Endodermal cell (in vitro differentiated cells): ENCODE measurements around the gene MFSD2A. TPM values are rescaled to one million over a fixed set of nuclear protein-coding genes. Genes with fewer than 3 reads are reported as not detected.
"Not testable (repeated sequence)": the region's sequence is repeated elsewhere in the genome, so short reads cannot be mapped to it uniquely, and the experiment has no call there.

Experiments used
- DNase-seq: peaks from one replicate; pipeline ENCODE4 v3.0.0-alpha.2; 2017
- H3K27ac ChIP-seq: 2 replicates; pipeline ENCODE4 v1.5.1; 2013; ENCODE audit warnings: mild to moderate bottlenecking, low read depth, low read length, moderate library complexity
- H3K27me3 ChIP-seq: 2 replicates; pipeline ENCODE4 v1.6.1; 2013; ENCODE audit warnings: mild to moderate bottlenecking, low read length, moderate library complexity; ENCODE audit not compliant: insufficient read depth, control insufficient read depth, poor library complexity, severe bottlenecking
- H3K36me3 ChIP-seq: 2 replicates; pipeline ENCODE4 v1.7.0; 2013; ENCODE audit warnings: mild to moderate bottlenecking, low read length, moderate library complexity; ENCODE audit not compliant: control insufficient read depth, insufficient read depth
- H3K4me1 ChIP-seq: one replicate; pipeline ENCODE4 v1.7.0; 2013; ENCODE audit warnings: low read length; ENCODE audit not compliant: control insufficient read depth, insufficient read depth
- H3K4me3 ChIP-seq: 2 replicates; pipeline ENCODE4 v1.5.1; 2013; ENCODE audit warnings: mild to moderate bottlenecking, low read length, moderate library complexity
- H3K9ac ChIP-seq: 2 replicates; pipeline ENCODE4 v1.6.1; 2013; ENCODE audit warnings: mild to moderate bottlenecking, low read length, moderate library complexity; ENCODE audit not compliant: poor library complexity, severe bottlenecking; ENCODE audit errors: extremely low read depth
- H3K9me3 ChIP-seq: 2 replicates; pipeline ENCODE4 v1.6.1; 2013; ENCODE audit warnings: mild to moderate bottlenecking, low read length, moderate library complexity; ENCODE audit not compliant: control insufficient read depth
- H3K27ac Mint-ChIP-seq: 2 replicates; pipeline ENCODE4 v1.8.0; 2020; ENCODE audit warnings: mixed read lengths
- H3K27me3 Mint-ChIP-seq: 2 replicates; pipeline ENCODE4 v1.8.0; 2021; ENCODE audit warnings: mild to moderate bottlenecking, mixed read lengths; ENCODE audit not compliant: insufficient read depth
- H3K36me3 Mint-ChIP-seq: 2 replicates; pipeline ENCODE4 v1.8.0; 2020; ENCODE audit warnings: low read depth, mixed read lengths
- H3K4me1 Mint-ChIP-seq: 2 replicates; pipeline ENCODE4 v1.8.0; 2020; ENCODE audit warnings: mixed read lengths
- H3K4me3 Mint-ChIP-seq: 2 replicates; pipeline ENCODE4 v1.8.0; 2020; ENCODE audit warnings: mild to moderate bottlenecking, moderate library complexity, mixed read lengths
- H3K9me3 Mint-ChIP-seq: 2 replicates; pipeline ENCODE4 v1.8.0; 2020; ENCODE audit warnings: mild to moderate bottlenecking, mixed read lengths
- WGBS, 2 experiments: methylation state at CpG; one replicate each; pipeline versions ENCODE4 v1.1.5 to v1.1.7; 2013; ENCODE audit warnings: missing lambda C conversion rate in 2 of 2, mixed read lengths in 1 of 2; ENCODE audit not compliant: insufficient coverage in 1 of 2, insufficient read length in 1 of 2; 5-methylcytosine and 5-hydroxymethylcytosine counted together
- total RNA-seq, 2 donors: library from RNA; stranded (reverse); fragmentation: NEBNext Ultra II Directional in 1 of 2; extraction: Animal tissue kit (Norgen Biotek cat#: 25700) in 1 of 2; gene quantifications; 2 replicates in 1 of 2; 3 replicates in 1 of 2; pipeline ENCODE4 v1.2.1, GENCODE V29; 2021
- TF ChIP-seq, protein P1 (sequence below): fragments of 200-600 bp; sonication (generic); conservative IDR thresholded peaks from 2 replicates; pipeline ENCODE4 v1.5.0; 2021; ENCODE audit warnings: antibody characterized with exemption, mild to moderate bottlenecking

The MFSD2A gene
- total RNA-seq, 2 donors from 2014 or later = 6.3 to 8.5 TPM

DNA sequence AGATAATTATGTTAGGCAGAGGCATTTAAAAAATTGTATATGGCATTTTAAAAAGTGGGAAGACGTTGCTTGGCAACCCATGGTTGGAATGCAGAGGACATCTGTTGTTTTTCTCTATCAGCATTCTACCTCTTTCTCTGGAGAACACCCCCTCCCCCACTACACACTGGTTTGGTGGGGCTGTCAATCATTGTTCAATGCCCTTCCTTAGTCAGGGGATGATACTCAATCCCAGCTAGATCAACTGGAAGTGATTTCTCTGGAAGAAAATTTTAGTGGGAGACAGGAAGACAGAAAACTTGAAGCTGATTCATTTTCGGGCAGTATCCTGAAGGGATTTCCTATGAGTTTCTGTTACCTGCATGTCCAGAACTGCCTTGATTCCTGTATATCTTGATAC is 49.9 kb downstream of the MFSD2A start:
- Mint-ChIP-seq H3K27ac (no peak overlapping the region), H3K4me1 (peaks cover 6% of the 10 kb centered on the region), H3K9me3 (peaks cover 4% of the 10 kb centered on the region), H3K27me3 (no peaks in the 10 kb centered on the region), H3K36me3 (no peaks in the 10 kb centered on the region), H3K4me3 (no peak overlapping the region)
- Histone ChIP-seq H3K27ac (peak overlapping the region; percentile 24), H3K4me1 (no peaks in the 10 kb centered on the region), H3K9me3 (no peaks in the 10 kb centered on the region), H3K9ac (no peak overlapping the region), H3K27me3 (no peaks in the 10 kb centered on the region), H3K36me3 (no peaks in the 10 kb centered on the region), H3K4me3 (no peak overlapping the region)
- 84 to 94% methylated on average over 1 to 2 of the region's 2 CpGs for WGBS, 2 experiments
- TF ChIP-seq, protein P1, sequence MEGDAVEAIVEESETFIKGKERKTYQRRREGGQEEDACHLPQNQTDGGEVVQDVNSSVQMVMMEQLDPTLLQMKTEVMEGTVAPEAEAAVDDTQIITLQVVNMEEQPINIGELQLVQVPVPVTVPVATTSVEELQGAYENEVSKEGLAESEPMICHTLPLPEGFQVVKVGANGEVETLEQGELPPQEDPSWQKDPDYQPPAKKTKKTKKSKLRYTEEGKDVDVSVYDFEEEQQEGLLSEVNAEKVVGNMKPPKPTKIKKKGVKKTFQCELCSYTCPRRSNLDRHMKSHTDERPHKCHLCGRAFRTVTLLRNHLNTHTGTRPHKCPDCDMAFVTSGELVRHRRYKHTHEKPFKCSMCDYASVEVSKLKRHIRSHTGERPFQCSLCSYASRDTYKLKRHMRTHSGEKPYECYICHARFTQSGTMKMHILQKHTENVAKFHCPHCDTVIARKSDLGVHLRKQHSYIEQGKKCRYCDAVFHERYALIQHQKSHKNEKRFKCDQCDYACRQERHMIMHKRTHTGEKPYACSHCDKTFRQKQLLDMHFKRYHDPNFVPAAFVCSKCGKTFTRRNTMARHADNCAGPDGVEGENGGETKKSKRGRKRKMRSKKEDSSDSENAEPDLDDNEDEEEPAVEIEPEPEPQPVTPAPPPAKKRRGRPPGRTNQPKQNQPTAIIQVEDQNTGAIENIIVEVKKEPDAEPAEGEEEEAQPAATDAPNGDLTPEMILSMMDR = no peak
- no peak for DNase-seq

DNA sequence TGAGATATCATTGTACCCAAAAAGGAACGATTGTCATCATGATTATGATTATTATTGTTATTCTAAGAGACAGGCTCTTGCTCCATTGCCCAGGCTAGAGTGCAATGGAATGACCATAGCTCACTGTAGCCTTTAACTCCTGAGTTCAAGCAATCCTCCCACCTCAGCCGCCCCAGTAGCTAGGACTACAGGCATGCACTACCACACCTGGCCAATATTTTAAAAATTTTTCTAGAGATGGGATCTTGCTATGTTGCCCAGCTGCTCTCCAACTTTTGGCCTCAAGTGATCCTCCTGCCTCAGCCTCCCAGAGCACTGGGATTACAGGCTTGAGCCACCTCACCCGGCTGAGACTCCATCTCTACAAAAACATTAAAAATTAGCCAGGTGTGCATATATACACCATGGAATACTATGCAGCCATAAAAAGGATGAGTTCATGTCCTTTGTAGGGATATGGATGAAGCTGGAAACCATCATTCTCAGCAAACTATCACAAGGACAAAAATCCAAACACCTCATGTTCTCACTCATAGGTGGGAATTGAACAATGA is 52.6 kb downstream of the MFSD2A start:
- not testable (repeated sequence) for H3K27me3 Mint-ChIP-seq, H3K4me1 ChIP-seq, H3K9me3 ChIP-seq, H3K4me3 ChIP-seq, H3K4me1 Mint-ChIP-seq, H3K27ac ChIP-seq, H3K36me3 Mint-ChIP-seq, H3K36me3 ChIP-seq, H3K27me3 ChIP-seq, H3K27ac Mint-ChIP-seq, DNase-seq, H3K4me3 Mint-ChIP-seq, H3K9ac ChIP-seq
- 75 to 94% methylated on average over 1 to 3 of the region's 3 CpGs for WGBS, 2 experiments
- peaks cover 12% of the 10 kb centered on the region for H3K9me3 Mint-ChIP-seq

DNA sequence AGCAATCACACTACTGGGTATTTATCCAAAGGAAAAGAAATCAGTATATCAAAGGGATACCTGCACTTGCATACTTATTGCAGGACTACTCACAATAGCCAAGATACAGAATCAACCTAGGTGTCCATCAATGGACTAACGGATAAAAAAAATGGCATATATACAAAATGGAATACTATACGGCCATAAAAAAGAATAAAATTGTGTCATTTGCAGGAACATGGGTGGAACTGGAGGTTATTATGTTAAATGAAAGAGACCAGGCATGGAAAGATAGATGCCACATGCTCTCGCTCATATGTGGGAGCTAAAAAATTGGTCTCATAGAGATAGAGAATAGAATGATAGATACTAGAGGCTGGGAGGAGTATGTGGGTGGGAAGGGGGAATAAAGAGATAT is 56.3 kb downstream of the MFSD2A start:
- no peak overlapping the region for H3K4me3 Mint-ChIP-seq
- no peak overlapping the region for H3K9ac ChIP-seq
- H3K27me3 ChIP-seq = no peaks in the 10 kb centered on the region
- 93 to 98% methylated on average over 3 of the region's 3 CpGs for WGBS, 2 experiments
- no peak overlapping the region for H3K27ac Mint-ChIP-seq
- DNase-seq = no peak
- H3K4me3 ChIP-seq = no peak overlapping the region
- peaks cover 3% of the 10 kb centered on the region for H3K27me3 Mint-ChIP-seq
- no peaks in the 10 kb centered on the region for H3K36me3 Mint-ChIP-seq
- H3K9me3 Mint-ChIP-seq = peaks cover 12% of the 10 kb centered on the region
- no peaks in the 10 kb centered on the region for H3K4me1 ChIP-seq
- peaks cover 7% of the 10 kb centered on the region for H3K9me3 ChIP-seq
- no peaks in the 10 kb centered on the region for H3K4me1 Mint-ChIP-seq
- H3K36me3 ChIP-seq = no peaks in the 10 kb centered on the region
- H3K27ac ChIP-seq = no peak overlapping the region
- TF ChIP-seq, protein P1 = no peak

DNA sequence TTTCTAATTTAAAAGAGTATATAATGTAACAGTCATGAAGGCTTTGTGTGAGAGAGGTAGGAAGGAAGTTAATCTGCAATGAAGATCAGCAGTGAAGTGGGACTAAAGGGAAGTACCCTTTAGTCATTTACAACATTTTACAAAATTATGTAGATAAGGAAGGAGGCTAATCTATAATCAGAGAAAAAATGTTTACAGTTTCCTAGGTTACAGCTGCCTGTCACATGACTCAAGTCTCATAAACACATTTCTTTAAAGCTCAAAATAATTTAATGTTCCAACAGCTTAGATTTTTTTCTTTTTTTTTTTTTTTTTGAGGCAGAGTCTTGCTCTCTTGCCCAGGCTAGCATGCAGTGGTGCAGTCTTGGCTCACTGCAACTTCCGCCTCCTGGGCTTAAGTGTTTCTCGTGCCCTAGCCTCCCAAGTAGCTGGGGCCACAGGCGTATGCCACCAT is 59.3 kb downstream of the MFSD2A start:
- H3K4me1 Mint-ChIP-seq = no peaks in the 10 kb centered on the region
- TF ChIP-seq, protein P1 = no peak

More for the DNA sequence above, 59.3 kb downstream of the MFSD2A start:
- H3K9me3 Mint-ChIP-seq = peaks cover 15% of the 10 kb centered on the region
- Histone ChIP-seq H3K9ac (no peak overlapping the region), H3K9me3 (peaks cover 7% of the 10 kb centered on the region), H3K27ac (no peak overlapping the region), H3K4me3 (no peak overlapping the region), H3K4me1 (no peaks in the 10 kb centered on the region), H3K36me3 (no peaks in the 10 kb centered on the region), H3K27me3 (no peaks in the 10 kb centered on the region)
- no peaks in the 10 kb centered on the region for H3K36me3 Mint-ChIP-seq
- H3K27me3 Mint-ChIP-seq = peaks cover 3% of the 10 kb centered on the region
- no peak overlapping the region for H3K4me3 Mint-ChIP-seq
- peak; percentile 2 for DNase-seq
- 93 to 97% methylated on average over 3 of the region's 3 CpGs for WGBS, 2 experiments
- H3K27ac Mint-ChIP-seq = no peak overlapping the region
